ENCODE measurements around the gene DDX46. TPM values are rescaled to one million over a fixed set of nuclear protein-coding genes. Genes with fewer than 3 reads are reported as not detected.
A peak's percentile ranks its signal among the peaks of the same experiment; 100 is the strongest.

The DDX46 gene, protein sequence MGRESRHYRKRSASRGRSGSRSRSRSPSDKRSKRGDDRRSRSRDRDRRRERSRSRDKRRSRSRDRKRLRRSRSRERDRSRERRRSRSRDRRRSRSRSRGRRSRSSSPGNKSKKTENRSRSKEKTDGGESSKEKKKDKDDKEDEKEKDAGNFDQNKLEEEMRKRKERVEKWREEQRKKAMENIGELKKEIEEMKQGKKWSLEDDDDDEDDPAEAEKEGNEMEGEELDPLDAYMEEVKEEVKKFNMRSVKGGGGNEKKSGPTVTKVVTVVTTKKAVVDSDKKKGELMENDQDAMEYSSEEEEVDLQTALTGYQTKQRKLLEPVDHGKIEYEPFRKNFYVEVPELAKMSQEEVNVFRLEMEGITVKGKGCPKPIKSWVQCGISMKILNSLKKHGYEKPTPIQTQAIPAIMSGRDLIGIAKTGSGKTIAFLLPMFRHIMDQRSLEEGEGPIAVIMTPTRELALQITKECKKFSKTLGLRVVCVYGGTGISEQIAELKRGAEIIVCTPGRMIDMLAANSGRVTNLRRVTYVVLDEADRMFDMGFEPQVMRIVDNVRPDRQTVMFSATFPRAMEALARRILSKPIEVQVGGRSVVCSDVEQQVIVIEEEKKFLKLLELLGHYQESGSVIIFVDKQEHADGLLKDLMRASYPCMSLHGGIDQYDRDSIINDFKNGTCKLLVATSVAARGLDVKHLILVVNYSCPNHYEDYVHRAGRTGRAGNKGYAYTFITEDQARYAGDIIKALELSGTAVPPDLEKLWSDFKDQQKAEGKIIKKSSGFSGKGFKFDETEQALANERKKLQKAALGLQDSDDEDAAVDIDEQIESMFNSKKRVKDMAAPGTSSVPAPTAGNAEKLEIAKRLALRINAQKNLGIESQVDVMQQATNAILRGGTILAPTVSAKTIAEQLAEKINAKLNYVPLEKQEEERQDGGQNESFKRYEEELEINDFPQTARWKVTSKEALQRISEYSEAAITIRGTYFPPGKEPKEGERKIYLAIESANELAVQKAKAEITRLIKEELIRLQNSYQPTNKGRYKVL
- 10 to 100 TPM; 78.7 to 79.4 TPM for total RNA-seq
- 60.6 TPM for polyA plus RNA-seq (2013, experiment 1 of 2)
- 54.3 TPM for polyA plus RNA-seq (2013, experiment 2 of 2)
- long read RNA-seq, experiment 1, partial matches to known transcripts: 20 of 30 reads
- long read RNA-seq, experiment 1, other reads (novel, unspliced or antisense): 10 of 30 reads
- long read RNA-seq, experiment 2, full-length matches to known transcripts: 79 of 111 reads
- long read RNA-seq, experiment 2, partial matches to known transcripts: 20 of 111 reads
- long read RNA-seq, experiment 2, other reads (novel, unspliced or antisense): 12 of 111 reads
- long read RNA-seq, experiment 3, full-length matches to known transcripts: 13 of 65 reads
- long read RNA-seq, experiment 3, partial matches to known transcripts: 41 of 65 reads
- long read RNA-seq, experiment 3, other reads (novel, unspliced or antisense): 11 of 65 reads
- long read RNA-seq, experiment 4, full-length matches to known transcripts: 5 of 42 reads
- long read RNA-seq, experiment 4, partial matches to known transcripts: 32 of 42 reads
- long read RNA-seq, experiment 4, other reads (novel, unspliced or antisense): 5 of 42 reads

DNA sequence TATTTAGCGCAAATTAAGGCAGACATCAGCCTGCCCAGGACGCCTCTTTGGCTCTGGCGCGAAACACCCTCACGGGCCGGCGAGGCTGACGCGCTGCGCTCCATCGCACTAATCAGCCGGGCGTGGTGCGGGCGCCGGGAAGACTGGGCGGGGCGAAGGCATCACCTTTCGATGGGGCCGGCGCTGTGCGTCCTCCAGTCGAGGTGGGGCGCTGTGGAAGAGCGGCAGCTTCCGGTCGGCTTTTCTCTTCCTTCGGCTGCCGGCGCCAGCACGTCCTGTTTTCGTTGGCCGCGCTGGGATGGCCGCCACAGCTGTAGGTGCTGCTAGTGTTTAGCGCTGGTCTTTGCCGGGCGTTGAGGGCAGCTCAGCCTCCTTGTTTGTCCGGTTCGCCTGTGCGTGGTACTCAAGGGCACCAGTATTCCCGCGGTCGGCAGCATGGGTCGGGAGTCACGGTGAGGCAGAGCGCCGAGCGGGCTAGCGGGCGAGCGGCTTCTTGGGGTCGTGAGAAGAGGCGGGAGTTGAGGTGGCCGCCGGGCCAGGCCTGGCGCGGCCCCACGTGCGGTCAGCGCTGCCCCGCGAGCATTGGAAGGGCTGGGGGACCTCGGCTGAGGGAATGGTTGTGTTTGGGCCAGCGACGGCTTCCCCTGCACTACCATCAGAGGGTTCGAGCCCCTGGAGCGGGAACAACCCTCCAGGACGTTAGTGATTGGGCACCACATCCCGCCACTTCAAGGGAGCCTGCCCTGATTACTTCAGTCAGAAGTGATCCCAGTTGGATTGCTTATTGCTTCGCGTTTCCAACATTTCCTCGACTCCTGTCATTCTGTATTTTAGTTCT, at the start of gene DDX46:
Gene DDX46, plus strand, starts transcription at position 276 of the 838 bp plus-strand sequence. Its CDS starts 160 bp downstream, at position 436.
- Mint-ChIP-seq H3K36me3 (ENCODE audit: low read depth) (peaks cover 6% of the 10 kb centered on the region), H3K27me3 (ENCODE audit: insufficient read depth) (peaks cover 8% of the 10 kb centered on the region), H3K4me1 (peaks cover 18% of the 10 kb centered on the region), H3K9me3 (no peaks in the 10 kb centered on the region), H3K4me3 (peak within 1 kb of the TSS; percentile 99), H3K27ac (peak within 1 kb of the TSS; percentile 100)
- H3K36me3 ChIP-seq (ENCODE audit: control insufficient read depth, insufficient read depth, low read length): peaks cover under 1% of the 10 kb centered on the region
- peak within 1 kb of the TSS; percentile 97 for H3K4me3 ChIP-seq (ENCODE audit: low read length)
- no peaks in the 10 kb centered on the region for H3K27me3 ChIP-seq (ENCODE audit: control insufficient read depth, insufficient read depth, low read length, poor library complexity, severe bottlenecking)
- WGBS, 2 experiments (ENCODE audit: insufficient coverage in 1 of 2, insufficient read length in 1 of 2): 0 to 1% methylated on average over 10 to 73 of the region's 73 CpGs
- H3K4me1 ChIP-seq (ENCODE audit: control insufficient read depth, insufficient read depth, low read length): no peaks in the 10 kb centered on the region
- peak; percentile 98 for DNase-seq
- no peaks in the 10 kb centered on the region for H3K9me3 ChIP-seq (ENCODE audit: control insufficient read depth, low read length)
- no peak within 1 kb of the TSS for H3K27ac ChIP-seq (ENCODE audit: low read depth, low read length)
- TF ChIP-seq, protein P1, sequence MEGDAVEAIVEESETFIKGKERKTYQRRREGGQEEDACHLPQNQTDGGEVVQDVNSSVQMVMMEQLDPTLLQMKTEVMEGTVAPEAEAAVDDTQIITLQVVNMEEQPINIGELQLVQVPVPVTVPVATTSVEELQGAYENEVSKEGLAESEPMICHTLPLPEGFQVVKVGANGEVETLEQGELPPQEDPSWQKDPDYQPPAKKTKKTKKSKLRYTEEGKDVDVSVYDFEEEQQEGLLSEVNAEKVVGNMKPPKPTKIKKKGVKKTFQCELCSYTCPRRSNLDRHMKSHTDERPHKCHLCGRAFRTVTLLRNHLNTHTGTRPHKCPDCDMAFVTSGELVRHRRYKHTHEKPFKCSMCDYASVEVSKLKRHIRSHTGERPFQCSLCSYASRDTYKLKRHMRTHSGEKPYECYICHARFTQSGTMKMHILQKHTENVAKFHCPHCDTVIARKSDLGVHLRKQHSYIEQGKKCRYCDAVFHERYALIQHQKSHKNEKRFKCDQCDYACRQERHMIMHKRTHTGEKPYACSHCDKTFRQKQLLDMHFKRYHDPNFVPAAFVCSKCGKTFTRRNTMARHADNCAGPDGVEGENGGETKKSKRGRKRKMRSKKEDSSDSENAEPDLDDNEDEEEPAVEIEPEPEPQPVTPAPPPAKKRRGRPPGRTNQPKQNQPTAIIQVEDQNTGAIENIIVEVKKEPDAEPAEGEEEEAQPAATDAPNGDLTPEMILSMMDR (conservative IDR thresholded peaks at IDR 0.05): peak; percentile 84
- H3K9ac ChIP-seq (ENCODE audit: extremely low read depth, low read length, poor library complexity, severe bottlenecking): peak within 1 kb of the TSS; percentile 86

DNA sequence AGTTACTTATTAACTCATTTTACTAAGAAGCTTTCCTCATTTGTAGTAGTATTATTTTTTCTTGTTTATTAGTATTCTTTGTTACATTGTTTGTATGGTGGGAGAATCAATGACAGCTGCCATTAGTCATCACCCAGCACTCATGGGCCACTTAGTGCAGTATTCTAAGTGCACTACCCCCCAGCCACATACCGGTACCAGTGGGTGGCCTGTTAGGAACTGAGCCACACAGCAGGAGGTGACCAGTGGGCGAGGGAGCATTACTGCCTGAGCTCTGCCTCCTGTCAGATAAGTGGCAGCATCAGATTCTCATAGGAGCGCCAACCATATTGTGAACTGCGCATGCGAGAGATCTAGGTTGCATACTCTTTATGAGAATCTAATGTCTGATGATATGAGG, 44.5 kb upstream of the DDX46 start:
- Mint-ChIP-seq H3K9me3 (no peaks in the 10 kb centered on the region), H3K4me1 (no peaks in the 10 kb centered on the region), H3K27me3 (ENCODE audit: insufficient read depth) (no peaks in the 10 kb centered on the region)

More for the DNA sequence above, 44.5 kb upstream of the DDX46 start:
- peaks cover 72% of the 10 kb centered on the region for H3K36me3 ChIP-seq (ENCODE audit: control insufficient read depth, insufficient read depth, low read length)
- TF ChIP-seq, protein P1 (conservative IDR thresholded peaks at IDR 0.05): no peak
- H3K4me3 Mint-ChIP-seq: no peak overlapping the region
- WGBS, 2 experiments (ENCODE audit: insufficient coverage in 1 of 2, insufficient read length in 1 of 2): 17 to 85% methylated on average over 1 to 5 of the region's 5 CpGs
- H3K27ac Mint-ChIP-seq: no peak overlapping the region
- peaks cover 53% of the 10 kb centered on the region for H3K36me3 Mint-ChIP-seq (ENCODE audit: low read depth)
- H3K4me3 ChIP-seq (ENCODE audit: low read length): no peak overlapping the region
- H3K9me3 ChIP-seq (ENCODE audit: control insufficient read depth, low read length): no peaks in the 10 kb centered on the region
- H3K27ac ChIP-seq (ENCODE audit: low read depth, low read length): no peak overlapping the region
- H3K9ac ChIP-seq (ENCODE audit: extremely low read depth, low read length, poor library complexity, severe bottlenecking): no peak overlapping the region
- DNase-seq: peak; percentile 76
- H3K27me3 ChIP-seq (ENCODE audit: control insufficient read depth, insufficient read depth, low read length, poor library complexity, severe bottlenecking): no peaks in the 10 kb centered on the region
- no peaks in the 10 kb centered on the region for H3K4me1 ChIP-seq (ENCODE audit: control insufficient read depth, insufficient read depth, low read length)

Data from endodermal cell (in vitro differentiated cells).